A204.1 (cell line): ENCODE results near the gene ADGRB3.

ENCODE experiments used
- FAIRE-seq: peaks from 2 replicates; lab custom pipeline; 2012; peaks lifted over from hg19 to GRCh38; lab: Jason Lieb, UNC

The ADGRB3 gene

DNA sequence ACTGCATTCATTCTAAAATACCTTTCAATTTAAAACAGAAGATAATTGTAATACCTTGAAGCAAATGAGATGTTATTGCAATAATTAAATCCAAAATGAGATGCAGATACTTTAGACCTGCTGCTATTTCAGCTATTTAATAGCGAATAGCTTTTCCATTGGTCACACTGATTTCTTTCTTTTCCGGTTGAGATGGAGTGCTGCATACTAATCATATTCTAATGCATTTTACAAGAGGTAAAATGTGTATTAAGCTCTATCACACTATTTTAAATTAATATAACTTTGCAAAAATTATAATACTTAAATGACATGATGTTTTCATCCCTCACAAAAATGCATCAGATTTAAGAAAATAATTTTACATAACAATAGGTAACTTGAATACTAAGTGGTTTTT lies 74.0 kb downstream of the ADGRB3 start:
- FAIRE-seq: no peak

- FAIRE-seq: no peak
Observed at GRCh38 chr6:68709882-68710281, 74.8 kb downstream of the ADGRB3 start.

DNA sequence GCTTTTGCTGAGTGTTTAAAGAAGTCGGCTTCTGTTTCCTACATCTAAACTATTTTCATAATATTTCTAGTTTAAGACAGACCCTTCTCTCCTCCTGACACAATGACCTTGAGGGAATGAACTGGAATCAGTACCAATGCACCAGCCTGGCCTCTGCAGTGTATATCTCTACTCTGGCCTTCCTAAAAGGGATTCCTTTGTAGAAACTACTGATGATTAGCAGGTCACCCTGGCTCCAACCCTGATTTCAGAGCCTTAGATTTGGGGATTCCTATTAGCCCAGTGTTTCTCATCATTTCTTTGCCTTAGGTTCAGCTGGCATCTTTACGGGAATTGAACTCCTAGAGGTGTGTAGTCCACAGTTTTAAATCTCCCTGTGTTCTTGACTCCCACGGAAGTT lies 75.4 kb downstream of the ADGRB3 start:
- no peak for FAIRE-seq

- no peak for FAIRE-seq
Observed at GRCh38 chr6:68710916-68711315, 75.8 kb downstream of the ADGRB3 start.

- no peak for FAIRE-seq
Observed at GRCh38 chr6:68711386-68712000, 76.4 kb downstream of the ADGRB3 start.

- FAIRE-seq: no peak
Observed at GRCh38 chr6:68716620-68717019, 81.5 kb downstream of the ADGRB3 start.

DNA sequence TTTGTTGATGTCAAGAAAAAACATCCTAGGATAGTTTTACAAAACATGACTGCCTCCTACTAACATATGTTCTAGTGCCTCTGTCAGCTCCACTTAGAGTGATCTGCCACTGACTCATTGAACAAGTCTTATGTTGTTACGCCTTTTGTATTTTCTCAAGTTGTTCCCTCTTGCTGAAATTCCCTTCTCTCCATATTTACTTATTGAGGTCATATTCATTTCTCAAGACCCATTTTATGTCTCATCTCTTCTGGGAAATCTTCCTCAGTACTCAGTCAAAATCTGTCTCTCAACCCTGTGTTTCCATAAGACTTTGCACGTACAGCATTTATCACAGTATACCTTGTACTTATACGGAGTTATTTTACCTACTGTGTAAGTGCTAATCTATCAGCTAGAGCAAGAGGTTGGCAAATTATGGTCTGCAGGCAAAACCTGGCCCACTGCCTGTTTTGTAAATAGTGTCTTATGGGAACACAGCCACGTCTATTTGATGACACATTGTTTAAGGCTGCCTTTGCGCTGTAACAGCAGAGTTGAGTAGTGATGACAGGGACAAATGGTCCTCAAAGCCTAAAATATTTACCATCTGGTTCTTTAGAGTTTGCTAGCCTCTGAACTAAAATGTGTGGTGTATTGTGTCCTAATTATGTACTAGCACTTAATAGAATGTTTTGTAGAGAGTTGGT lies 83.4 kb downstream of the ADGRB3 start:
- FAIRE-seq: no peak

- no peak for FAIRE-seq
Observed at GRCh38 chr6:68719761-68720160, 84.7 kb downstream of the ADGRB3 start.

- no peak for FAIRE-seq
Observed at GRCh38 chr6:68722891-68723527, 87.9 kb downstream of the ADGRB3 start.

DNA sequence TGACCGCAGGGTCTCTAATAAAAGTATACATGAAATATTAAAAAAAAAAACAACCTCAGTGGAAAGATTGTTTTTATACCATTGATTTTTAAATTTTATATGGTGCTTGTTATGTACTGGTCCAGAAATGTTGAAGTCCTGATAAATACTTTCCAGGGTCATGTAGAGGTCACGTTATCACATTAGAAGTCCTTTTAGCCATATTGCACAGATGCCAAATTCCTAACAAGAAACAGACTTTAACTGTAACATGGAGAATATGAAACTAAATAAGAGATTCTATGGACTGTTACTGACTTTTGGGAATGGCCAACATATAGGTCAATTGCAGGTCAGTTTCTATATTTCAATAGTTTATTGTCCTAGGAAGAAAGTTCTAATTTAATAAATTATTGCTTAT lies 89.0 kb downstream of the ADGRB3 start:
- FAIRE-seq: no peak

DNA sequence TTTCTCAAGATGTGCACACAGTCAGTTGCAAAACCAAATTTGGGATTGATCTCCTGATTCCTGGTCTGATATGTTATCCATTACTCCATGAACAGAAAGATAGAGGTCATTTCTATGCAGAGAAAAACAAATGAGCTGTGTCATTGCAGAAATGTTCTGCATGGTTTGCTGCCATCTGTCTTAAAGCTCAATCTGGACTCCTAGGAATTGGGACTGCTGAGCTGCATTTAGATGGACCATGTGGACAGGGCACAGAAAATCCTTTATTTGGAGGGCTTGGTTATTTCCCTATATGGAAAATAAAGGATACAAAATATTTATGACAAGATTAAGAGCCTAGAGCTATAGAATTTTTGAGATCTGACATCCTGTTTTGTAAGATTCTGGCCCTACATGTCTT lies 91.3 kb downstream of the ADGRB3 start:
- FAIRE-seq: no peak

GRCh38 chr6:68726992-68727391 lies 91.9 kb downstream of the ADGRB3 start:
- no peak for FAIRE-seq

- FAIRE-seq: no peak
Observed at GRCh38 chr6:68727699-68728098, 92.6 kb downstream of the ADGRB3 start.

GRCh38 chr6:68728159-68728979 lies 93.3 kb downstream of the ADGRB3 start:
- no peak for FAIRE-seq

DNA sequence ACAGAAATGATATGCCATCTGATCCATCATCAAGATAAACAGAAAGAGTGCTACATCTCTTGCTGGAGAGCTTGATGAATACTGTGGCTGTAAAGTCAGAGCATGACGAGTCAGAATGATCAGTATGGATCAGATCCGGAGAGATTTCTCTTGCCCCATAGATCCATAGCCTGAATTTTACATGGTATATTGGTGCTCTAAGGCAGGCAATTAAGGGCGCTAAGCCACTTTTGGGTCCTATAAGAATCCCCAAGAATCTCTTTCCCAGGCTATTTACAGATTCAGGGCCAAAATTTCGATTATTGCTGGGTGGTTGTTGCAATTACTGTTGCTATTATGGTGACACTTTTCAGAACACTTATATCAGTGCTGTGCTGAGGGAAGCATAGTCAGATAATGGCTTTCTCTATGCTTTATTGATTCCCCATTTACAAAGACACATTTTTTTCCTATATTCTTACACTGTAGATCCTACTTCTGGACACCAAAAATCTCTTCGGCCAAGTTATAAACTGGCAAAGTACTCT lies 94.4 kb downstream of the ADGRB3 start:
- no peak for FAIRE-seq

DNA sequence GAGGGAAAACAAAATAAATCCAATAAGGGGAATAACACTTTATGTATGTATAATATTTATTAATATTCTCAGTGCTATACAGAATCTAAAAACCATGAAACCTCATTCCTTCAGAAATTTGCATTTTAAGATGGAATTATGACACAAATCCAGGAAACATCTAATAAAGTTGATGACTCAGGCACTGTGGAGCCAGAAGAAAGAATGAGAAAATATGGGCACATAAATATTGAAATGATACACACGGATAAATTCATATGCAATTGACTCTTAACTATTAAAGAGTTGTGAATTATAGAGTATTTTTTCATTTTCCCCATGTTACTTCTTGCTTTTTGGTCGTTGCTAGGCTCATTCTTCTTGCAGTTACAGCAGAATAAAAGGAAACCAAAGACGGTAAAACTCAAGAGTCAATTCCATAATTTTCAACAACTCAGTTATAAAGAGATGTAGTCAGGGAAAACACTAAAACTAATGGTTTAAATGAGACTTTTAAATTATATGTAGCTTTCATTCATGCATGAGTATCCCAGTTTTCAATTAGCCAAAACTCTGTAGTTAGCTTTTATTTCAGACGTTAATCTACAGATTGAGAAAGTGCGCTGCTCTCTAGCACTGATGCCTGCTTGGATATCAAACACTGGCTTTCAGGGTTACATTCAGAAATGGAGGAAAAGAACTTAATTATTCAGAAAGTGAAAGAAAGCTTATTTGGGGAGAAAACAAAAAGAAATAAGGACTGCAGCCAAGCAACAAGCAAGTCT lies 95.4 kb downstream of the ADGRB3 start:
- no peak for FAIRE-seq

DNA sequence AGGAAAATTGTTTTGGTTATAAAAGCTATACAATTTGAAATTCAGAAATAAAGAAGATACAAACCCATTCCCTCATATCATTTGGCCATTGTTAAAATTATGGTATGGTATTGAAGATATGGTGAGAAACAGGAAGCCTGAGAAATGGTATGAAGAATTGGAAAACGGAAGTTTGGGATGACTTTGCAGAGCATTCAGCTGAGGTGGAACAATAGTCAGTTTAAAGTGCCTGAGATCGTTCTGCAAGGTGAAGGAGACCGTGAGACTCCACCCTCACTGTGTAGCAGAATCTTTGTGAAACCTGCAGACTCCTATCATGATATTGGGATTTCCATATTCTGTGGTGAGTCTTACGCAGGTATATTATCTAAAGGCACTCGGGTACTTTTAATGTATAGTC lies 97.3 kb downstream of the ADGRB3 start:
- no peak for FAIRE-seq

- FAIRE-seq: no peak
Observed at GRCh38 chr6:68735866-68736265, 100.8 kb downstream of the ADGRB3 start.

DNA sequence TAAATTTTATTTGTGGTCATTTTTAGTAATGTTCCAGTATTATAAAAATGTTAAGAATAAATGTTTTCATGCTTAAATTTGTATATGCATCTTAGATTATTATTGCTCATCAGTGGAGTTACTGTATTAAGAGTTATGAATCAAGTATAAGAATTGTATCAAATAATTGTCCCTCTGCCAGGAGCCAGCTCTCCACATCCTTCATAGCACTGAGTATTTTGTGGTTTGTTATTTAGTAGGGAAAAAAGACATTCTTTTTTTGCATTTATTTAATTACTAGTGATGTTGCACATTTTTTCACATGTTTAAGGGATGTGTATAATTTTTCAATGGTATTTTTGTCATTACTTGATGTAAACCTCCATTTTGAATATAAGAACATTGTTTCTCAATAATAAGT lies 102.0 kb downstream of the ADGRB3 start:
- FAIRE-seq: peak; percentile 29

- FAIRE-seq: no peak
Observed at GRCh38 chr6:68738039-68738438, 103.0 kb downstream of the ADGRB3 start.

GRCh38 chr6:68740828-68741500 lies 105.9 kb downstream of the ADGRB3 start:
- no peak for FAIRE-seq
